Peyer's patch (tissue), 4 donors: Measurements from ENCODE around the gene KLHL25.

Source experiments
- CTCF ChIP-seq, 6 experiments: fragments of 450-650 bp in 4 of 6; fragments of 200-600 bp in 2 of 6; sonication (generic) in 1 of 6; IDR thresholded peaks; one replicate each; pipeline ENCODE4 v1.5.1; 2017 to 2019; ENCODE audit warnings: antibody characterized with exemption in 6 of 6, mild to moderate bottlenecking in 3 of 6, moderate library complexity in 1 of 6
- POLR2A ChIP-seq, 2 donors: fragments of 450-650 bp; IDR thresholded peaks; one replicate each; pipeline ENCODE4 v1.5.1; 2017; ENCODE audit warnings: antibody characterized with exemption in 2 of 2, mild to moderate bottlenecking in 2 of 2, moderate library complexity in 2 of 2

- TF ChIP-seq CTCF (IDR thresholded peaks at IDR 0.05) (no peak), POLR2A (IDR thresholded peaks at IDR 0.05) (no peak)
Observed at GRCh38 chr15:85789496-85789875, 5.2 kb downstream of the KLHL25 start.
